Measurements from ENCODE around the gene ZNF652.

The ZNF652 gene

GRCh38 chr17:49260817-49261291 lies 101.2 kb downstream of the ZNF652 start:
- Histone ChIP-seq H3K9ac (ENCODE audit: low read depth, low read length, poor library complexity, severe bottlenecking) (no peak overlapping the region), H3K36me3 (ENCODE audit: insufficient read depth, low read length) (no peaks in the 10 kb centered on the region), H3K4me2 (ENCODE audit: low read depth, low read length, poor library complexity, severe bottlenecking) (peak overlapping the region; percentile 64), H3F3A (ENCODE audit: low read depth) (no peaks in the 10 kb centered on the region), H3K9me2 (replicated peaks; ENCODE audit: low read depth, low read length) (no peaks in the 10 kb centered on the region), H3K9me3 (ENCODE audit: insufficient read depth, low read depth, low read length) (no peaks in the 10 kb centered on the region), H4K20me1 (ENCODE audit: insufficient read depth, low read length, poor library complexity, severe bottlenecking) (no peaks in the 10 kb centered on the region), H3K79me2 (ENCODE audit: insufficient read depth, low read length) (no peaks in the 10 kb centered on the region), H2AFZ (ENCODE audit: low read length) (peak overlapping the region; percentile 65; the same call in 1 of the 2 replicates), H3K27me3 (ENCODE audit: insufficient read depth, low read length, poor library complexity, severe bottlenecking) (no peaks in the 10 kb centered on the region), H3K4me1 (ENCODE audit: insufficient read depth, low read length, poor library complexity, severe bottlenecking) (peaks cover 6% of the 10 kb centered on the region), H3K4me3 (ENCODE audit: low read length, poor library complexity, severe bottlenecking) (peak overlapping the region; percentile 71)
- TF ChIP-seq EZH2phosphoT487 (IDR thresholded peaks at IDR 0.05; ENCODE audit: borderline replicate concordance) (no peak), CTCF (conservative IDR thresholded peaks at IDR 0.05; ENCODE audit: low read length) (no peak)

GRCh38 chr17:49260011-49260816 lies 101.8 kb downstream of the ZNF652 start:
- H4K20me1 ChIP-seq (ENCODE audit: insufficient read depth, low read length, poor library complexity, severe bottlenecking), result no peaks in the 10 kb centered on the region
- peak overlapping the region; percentile 64 for H3K4me2 ChIP-seq (ENCODE audit: low read depth, low read length, poor library complexity, severe bottlenecking)
- H3F3A ChIP-seq (ENCODE audit: low read depth), result no peaks in the 10 kb centered on the region
- no peaks in the 10 kb centered on the region for H3K9me2 ChIP-seq (replicated peaks; ENCODE audit: low read depth, low read length)
- no peaks in the 10 kb centered on the region for H3K36me3 ChIP-seq (ENCODE audit: insufficient read depth, low read length)
- H3K9me3 ChIP-seq (ENCODE audit: insufficient read depth, low read depth, low read length), result no peaks in the 10 kb centered on the region
- no peak for TF ChIP-seq CTCF (conservative IDR thresholded peaks at IDR 0.05; ENCODE audit: low read length)
- TF ChIP-seq EZH2phosphoT487 (IDR thresholded peaks at IDR 0.05; ENCODE audit: borderline replicate concordance), result no peak
- no peaks in the 10 kb centered on the region for H3K79me2 ChIP-seq (ENCODE audit: insufficient read depth, low read length)
- H3K9ac ChIP-seq (ENCODE audit: low read depth, low read length, poor library complexity, severe bottlenecking), result peak overlapping the region; percentile 56
- H2AFZ ChIP-seq (ENCODE audit: low read length), result peak overlapping the region; percentile 65
- H3K4me1 ChIP-seq (ENCODE audit: insufficient read depth, low read length, poor library complexity, severe bottlenecking), result peaks cover 6% of the 10 kb centered on the region
- peak overlapping the region; percentile 71 for H3K4me3 ChIP-seq (ENCODE audit: low read length, poor library complexity, severe bottlenecking)
- no peaks in the 10 kb centered on the region for H3K27me3 ChIP-seq (ENCODE audit: insufficient read depth, low read length, poor library complexity, severe bottlenecking)

GRCh38 chr17:49259663-49260010 lies 102.4 kb downstream of the ZNF652 start:
- no peak for TF ChIP-seq CTCF (conservative IDR thresholded peaks at IDR 0.05; ENCODE audit: low read length)
- no peak for TF ChIP-seq EZH2phosphoT487 (IDR thresholded peaks at IDR 0.05; ENCODE audit: borderline replicate concordance)
- no peaks in the 10 kb centered on the region for H3K9me3 ChIP-seq (ENCODE audit: insufficient read depth, low read depth, low read length)
- H3F3A ChIP-seq (ENCODE audit: low read depth), result no peaks in the 10 kb centered on the region
- H3K79me2 ChIP-seq (ENCODE audit: insufficient read depth, low read length), result no peaks in the 10 kb centered on the region
- H3K4me1 ChIP-seq (ENCODE audit: insufficient read depth, low read length, poor library complexity, severe bottlenecking), result peaks cover 6% of the 10 kb centered on the region
- H4K20me1 ChIP-seq (ENCODE audit: insufficient read depth, low read length, poor library complexity, severe bottlenecking), result no peaks in the 10 kb centered on the region
- peak overlapping the region; percentile 64 for H3K4me2 ChIP-seq (ENCODE audit: low read depth, low read length, poor library complexity, severe bottlenecking)
- H2AFZ ChIP-seq (ENCODE audit: low read length), result peak overlapping the region; percentile 65
- H3K9ac ChIP-seq (ENCODE audit: low read depth, low read length, poor library complexity, severe bottlenecking), result peak overlapping the region; percentile 56
- H3K4me3 ChIP-seq (ENCODE audit: low read length, poor library complexity, severe bottlenecking), result peak overlapping the region; percentile 71
- no peaks in the 10 kb centered on the region for H3K27me3 ChIP-seq (ENCODE audit: insufficient read depth, low read length, poor library complexity, severe bottlenecking)
- no peaks in the 10 kb centered on the region for H3K36me3 ChIP-seq (ENCODE audit: insufficient read depth, low read length)
- no peaks in the 10 kb centered on the region for H3K9me2 ChIP-seq (replicated peaks; ENCODE audit: low read depth, low read length)

Measured in Loucy (cell line).